H1 (cell line): ENCODE data around the gene NDUFB2.

Experiments used
- CHD2 ChIP-seq: IDR thresholded peaks from 2 replicates; pipeline ENCODE4 v1.6.1; 2012; ENCODE audit warnings: low read length, improper control_type of control experiment
- CTCF ChIP-seq, 3 experiments: IDR thresholded peaks; 1 replicate in 2 of 3; 2 replicates in 1 of 3; pipeline versions ENCODE4 v1.5.1 to v1.6.1; 2011; ENCODE audit warnings: low read length in 3 of 3, mild to moderate bottlenecking in 3 of 3, inconsistent platforms in 2 of 3, low read depth in 1 of 3, moderate library complexity in 1 of 3; ENCODE audit not compliant: insufficient read depth in 1 of 3; ENCODE audit errors: control extremely low read depth in 1 of 3
- EGR1 ChIP-seq: IDR thresholded peaks from 2 replicates; pipeline ENCODE4 v1.6.1; 2011; ENCODE audit warnings: low read depth, low read length, borderline replicate concordance
- JUN ChIP-seq: IDR thresholded peaks from 2 replicates; pipeline ENCODE4 v1.6.1; 2011; ENCODE audit warnings: low read depth, mild to moderate bottlenecking, improper control_type of control experiment, low read length
- PHF8 ChIP-seq: fragments of 200-600 bp; sonication (generic); conservative IDR thresholded peaks from 2 replicates; pipeline ENCODE4 v1.7.1; 2012; ENCODE audit warnings: low read depth, mild to moderate bottlenecking, inconsistent platforms, low read length, moderate library complexity
- POLR2A ChIP-seq, 2 experiments: IDR thresholded peaks; 1 replicate in 1 of 2; 2 replicates in 1 of 2; pipeline ENCODE4 v1.6.1; 2011; ENCODE audit warnings: low read depth in 2 of 2, low read length in 2 of 2, mild to moderate bottlenecking in 2 of 2; ENCODE audit errors: control extremely low read depth in 1 of 2
- POLR2AphosphoS5 ChIP-seq: IDR thresholded peaks from 2 replicates; pipeline ENCODE4 v1.6.1; 2011; ENCODE audit warnings: low read depth, low read length
- RAD21 ChIP-seq, 2 experiments: IDR thresholded peaks in 1 of 2; conservative IDR thresholded peaks in 1 of 2; 2 replicates each; pipeline ENCODE4 v1.6.1; 2011; ENCODE audit warnings: low read depth in 2 of 2, low read length in 2 of 2, improper control_type of control experiment in 1 of 2, inconsistent platforms in 1 of 2, mild to moderate bottlenecking in 1 of 2, moderate library complexity in 1 of 2
- RXRA ChIP-seq: IDR thresholded peaks from 2 replicates; pipeline ENCODE4 v1.6.1; 2011; ENCODE audit warnings: low read depth, mild to moderate bottlenecking, low read length, moderate library complexity; ENCODE audit not compliant: insufficient read depth

GRCh38 chr7:140656548-140657515 lies 39.7 kb upstream of the NDUFB2 start:
- TF ChIP-seq POLR2A (IDR thresholded peaks at IDR 0.05; ENCODE audit: control extremely low read depth in 1 of 2, low read depth in 2 of 2, low read length in 2 of 2), result no peak
- TF ChIP-seq EGR1, result no peak
- TF ChIP-seq POLR2AphosphoS5, result no peak
- TF ChIP-seq PHF8, result no peak
- TF ChIP-seq RXRA, result no peak
- TF ChIP-seq CTCF (IDR thresholded peaks at IDR 0.05; ENCODE audit: control extremely low read depth in 1 of 3, insufficient read depth in 1 of 3, low read depth in 1 of 3, low read length in 3 of 3), result no peak
- no peak for TF ChIP-seq CHD2
- no peak for TF ChIP-seq RAD21 (IDR thresholded peaks at IDR 0.05 in 1 of 2, conservative IDR thresholded peaks at IDR 0.05 in 1 of 2; ENCODE audit: low read depth in 2 of 2, low read length in 2 of 2)
- TF ChIP-seq JUN, result no peak
